HUES64 (cell line): ENCODE results near the gene SOX13.

Experiments used
- H3K27ac ChIP-seq: 2 replicates; pipeline ENCODE4 v1.7.0; 2013; ENCODE audit warnings: low read depth, low read length, inconsistent platforms
- H3K27me3 ChIP-seq: 2 replicates; pipeline ENCODE4 v1.6.1; 2013; ENCODE audit warnings: mild to moderate bottlenecking, low read length; ENCODE audit not compliant: insufficient read depth
- H3K36me3 ChIP-seq: 2 replicates; pipeline ENCODE4 v1.6.1; 2013; ENCODE audit warnings: mild to moderate bottlenecking, low read length; ENCODE audit not compliant: insufficient read depth
- H3K4me1 ChIP-seq: 2 replicates; pipeline ENCODE4 v1.6.1; 2013; ENCODE audit warnings: mild to moderate bottlenecking, low read length, moderate library complexity; ENCODE audit not compliant: insufficient read depth
- H3K4me3 ChIP-seq: 2 replicates; pipeline ENCODE4 v1.5.1; 2013; ENCODE audit warnings: mild to moderate bottlenecking, low read length, moderate library complexity
- H3K9ac ChIP-seq: 2 replicates; pipeline ENCODE4 v1.6.1; 2013; ENCODE audit warnings: mild to moderate bottlenecking, low read depth, low read length
- H3K9me3 ChIP-seq: 2 replicates; pipeline ENCODE4 v1.6.1; 2013; ENCODE audit warnings: low read depth, low read length; ENCODE audit not compliant: insufficient read depth
- WGBS: fragments of 150-250, 120-280 bp; methylation state at CpG from one replicate; pipeline ENCODE4 v1.1.7; 2013; ENCODE audit warnings: missing lambda C conversion rate; 5-methylcytosine and 5-hydroxymethylcytosine counted together

SOX13 gene

DNA sequence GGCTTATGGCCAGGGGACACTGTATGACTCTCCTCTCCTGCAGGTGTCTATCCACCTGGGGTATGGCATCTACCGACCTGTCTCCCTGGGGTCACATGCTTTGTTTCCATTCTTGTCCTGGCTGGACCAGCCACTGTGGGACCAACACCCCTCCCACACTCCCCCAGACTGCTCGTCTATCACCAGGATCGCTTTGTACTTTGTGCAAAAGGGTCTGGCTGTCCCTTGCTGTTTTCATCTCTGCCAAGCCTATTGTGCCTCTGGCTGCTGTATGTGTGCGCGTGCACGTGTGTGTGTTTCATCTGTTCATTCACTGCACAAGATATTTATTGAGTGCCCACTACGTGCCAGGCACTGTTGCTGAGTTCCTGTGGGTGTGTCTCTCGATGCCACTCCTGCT is 53.5 kb downstream of the SOX13 start:
- Histone ChIP-seq H3K4me3 (no peak overlapping the region), H3K9ac (no peak overlapping the region), H3K27ac (no peak overlapping the region), H3K27me3 (no peaks in the 10 kb centered on the region), H3K36me3 (peaks cover 66% of the 10 kb centered on the region), H3K4me1 (peaks cover 14% of the 10 kb centered on the region), H3K9me3 (no peaks in the 10 kb centered on the region)
- 93% methylated on average over 8 of the region's 8 CpGs for WGBS

GRCh38 chr1:204126956-204127355 is 54.0 kb downstream of the SOX13 start:
- no peak overlapping the region for H3K9ac ChIP-seq
- peaks cover 60% of the 10 kb centered on the region for H3K36me3 ChIP-seq
- H3K9me3 ChIP-seq = no peaks in the 10 kb centered on the region
- H3K4me1 ChIP-seq = peaks cover 14% of the 10 kb centered on the region
- no peaks in the 10 kb centered on the region for H3K27me3 ChIP-seq
- WGBS = 67% methylated on average over 7 of the region's 7 CpGs
- no peak overlapping the region for H3K27ac ChIP-seq
- H3K4me3 ChIP-seq = no peak overlapping the region

GRCh38 chr1:204127597-204128242 is 54.8 kb downstream of the SOX13 start:
- Histone ChIP-seq H3K9me3 (no peaks in the 10 kb centered on the region), H3K27me3 (no peaks in the 10 kb centered on the region), H3K4me1 (peaks cover 14% of the 10 kb centered on the region), H3K9ac (no peak overlapping the region), H3K36me3 (peaks cover 54% of the 10 kb centered on the region), H3K27ac (no peak overlapping the region), H3K4me3 (no peak overlapping the region)
- 85% methylated on average over 5 of the region's 5 CpGs for WGBS

GRCh38 chr1:204128464-204128963 is 55.6 kb downstream of the SOX13 start:
- Histone ChIP-seq H3K4me1 (peaks cover 9% of the 10 kb centered on the region), H3K4me3 (no peak overlapping the region), H3K9me3 (no peaks in the 10 kb centered on the region), H3K27me3 (no peaks in the 10 kb centered on the region), H3K9ac (no peak overlapping the region), H3K36me3 (peaks cover 47% of the 10 kb centered on the region), H3K27ac (0 out of 2 replicates have a peak overlapping the region, but pooled peaks have one; percentile 1)
- WGBS = 78% methylated on average over 4 of the region's 4 CpGs

DNA sequence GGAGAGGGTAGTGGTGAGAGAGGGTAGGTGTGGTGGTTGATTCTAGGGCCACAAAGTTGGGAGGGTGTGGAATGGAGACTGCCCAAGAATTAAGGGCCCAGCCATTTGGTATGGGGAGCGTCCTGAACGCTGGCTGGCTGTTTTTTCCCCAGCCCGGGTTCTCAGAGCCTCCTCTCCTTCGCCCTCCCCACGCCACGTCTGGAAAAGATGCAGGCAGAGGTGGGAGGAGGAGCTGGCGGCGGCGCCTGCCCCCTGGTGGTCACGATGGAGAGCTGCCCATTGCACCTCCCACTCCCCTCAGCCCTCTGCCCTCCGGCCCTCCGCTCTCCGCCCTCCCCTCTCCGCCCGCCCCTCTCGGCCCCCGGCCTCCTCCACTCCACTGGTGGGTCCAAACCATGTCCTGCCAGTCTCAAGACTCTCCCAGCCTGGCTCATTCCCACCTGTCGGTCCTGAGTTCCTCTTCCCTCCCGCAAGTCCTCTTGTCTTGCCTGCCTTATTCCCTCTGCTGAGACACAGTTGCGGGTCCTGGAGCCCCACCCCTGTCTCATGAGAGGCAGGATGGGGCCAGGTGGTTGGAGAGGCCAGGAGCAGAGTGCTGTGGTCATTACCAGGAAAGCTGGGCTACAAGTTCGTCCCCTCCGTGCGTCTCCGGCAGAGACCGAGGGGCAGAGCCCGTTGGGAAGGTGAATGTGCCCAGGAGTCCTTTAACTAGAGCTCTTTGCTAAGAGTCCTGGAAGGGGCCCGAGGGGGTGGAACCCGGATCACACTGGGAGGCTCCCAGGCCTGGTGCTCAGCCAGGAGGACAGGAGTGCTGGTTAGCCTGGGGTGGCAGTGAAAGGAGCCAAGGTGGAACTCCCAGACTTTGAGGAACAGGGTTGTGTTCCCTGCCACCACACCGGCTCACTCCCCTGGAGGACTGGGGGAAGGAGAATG is 56.3 kb downstream of the SOX13 start:
- H3K36me3 ChIP-seq = peaks cover 45% of the 10 kb centered on the region
- peak overlapping the region; percentile 51 for H3K27ac ChIP-seq
- no peaks in the 10 kb centered on the region for H3K9me3 ChIP-seq
- 38% methylated on average over 26 of the region's 29 CpGs for WGBS
- H3K4me1 ChIP-seq = peaks cover 9% of the 10 kb centered on the region
- H3K4me3 ChIP-seq = peak overlapping the region; percentile 39
- no peaks in the 10 kb centered on the region for H3K27me3 ChIP-seq
- H3K9ac ChIP-seq = peak overlapping the region; percentile 30; the same call in 1 of the 2 replicates

GRCh38 chr1:204130178-204130577 is 57.3 kb downstream of the SOX13 start:
- H3K27me3 ChIP-seq = no peaks in the 10 kb centered on the region
- H3K9me3 ChIP-seq = no peaks in the 10 kb centered on the region
- peaks cover 9% of the 10 kb centered on the region for H3K4me1 ChIP-seq
- no peak overlapping the region for H3K4me3 ChIP-seq
- no peak overlapping the region for H3K27ac ChIP-seq
- no peak overlapping the region for H3K9ac ChIP-seq
- peaks cover 39% of the 10 kb centered on the region for H3K36me3 ChIP-seq
- 88% methylated on average over 4 of the region's 4 CpGs for WGBS

- Histone ChIP-seq H3K9ac (no peak overlapping the region), H3K27me3 (no peaks in the 10 kb centered on the region), H3K4me3 (no peak overlapping the region), H3K9me3 (no peaks in the 10 kb centered on the region), H3K4me1 (peaks cover 9% of the 10 kb centered on the region), H3K36me3 (peaks cover 29% of the 10 kb centered on the region), H3K27ac (peak overlapping the region; percentile 28; the same call in 1 of the 2 replicates)
- 87% methylated on average over 11 of the region's 11 CpGs for WGBS
Measured at GRCh38 chr1:204130981-204131892, 58.3 kb downstream of the SOX13 start.

DNA sequence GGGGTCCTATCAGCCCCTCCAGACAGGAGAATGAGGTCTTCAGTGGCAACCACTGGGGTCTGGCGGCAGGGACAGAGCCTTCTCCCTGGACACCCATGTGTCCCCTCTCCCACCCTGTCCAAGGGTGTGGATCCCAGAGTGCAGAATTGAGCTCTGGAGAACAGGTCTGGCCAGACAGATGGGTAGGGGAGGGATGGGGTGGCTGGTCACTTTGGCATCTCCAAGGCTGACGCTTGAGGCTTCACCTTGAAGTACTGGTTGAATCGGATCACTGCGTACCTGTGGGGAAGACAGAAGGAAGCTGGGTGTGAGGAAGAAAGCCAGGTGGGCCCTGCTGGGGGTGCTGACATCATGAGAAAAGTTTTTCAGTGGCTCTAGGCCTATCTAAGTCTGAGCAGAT is 59.1 kb downstream of the SOX13 start:
- no peak overlapping the region for H3K27ac ChIP-seq

GRCh38 chr1:204132718-204133117 is 59.8 kb downstream of the SOX13 start:
- no peak overlapping the region for H3K4me3 ChIP-seq
- no peak overlapping the region for H3K27ac ChIP-seq
- no peaks in the 10 kb centered on the region for H3K9me3 ChIP-seq
- H3K9ac ChIP-seq = no peak overlapping the region
- peaks cover 18% of the 10 kb centered on the region for H3K36me3 ChIP-seq
- WGBS = 97% methylated on average over 3 of the region's 6 CpGs
- H3K4me1 ChIP-seq = peaks cover 9% of the 10 kb centered on the region
- H3K27me3 ChIP-seq = no peaks in the 10 kb centered on the region

More for the DNA sequence above, 59.1 kb downstream of the SOX13 start:
- no peaks in the 10 kb centered on the region for H3K9me3 ChIP-seq
- WGBS = 97% methylated on average over 4 of the region's 4 CpGs
- H3K27me3 ChIP-seq = no peaks in the 10 kb centered on the region
- peaks cover 21% of the 10 kb centered on the region for H3K36me3 ChIP-seq
- no peak overlapping the region for H3K4me3 ChIP-seq
- H3K9ac ChIP-seq = no peak overlapping the region
- H3K4me1 ChIP-seq = peaks cover 9% of the 10 kb centered on the region

DNA sequence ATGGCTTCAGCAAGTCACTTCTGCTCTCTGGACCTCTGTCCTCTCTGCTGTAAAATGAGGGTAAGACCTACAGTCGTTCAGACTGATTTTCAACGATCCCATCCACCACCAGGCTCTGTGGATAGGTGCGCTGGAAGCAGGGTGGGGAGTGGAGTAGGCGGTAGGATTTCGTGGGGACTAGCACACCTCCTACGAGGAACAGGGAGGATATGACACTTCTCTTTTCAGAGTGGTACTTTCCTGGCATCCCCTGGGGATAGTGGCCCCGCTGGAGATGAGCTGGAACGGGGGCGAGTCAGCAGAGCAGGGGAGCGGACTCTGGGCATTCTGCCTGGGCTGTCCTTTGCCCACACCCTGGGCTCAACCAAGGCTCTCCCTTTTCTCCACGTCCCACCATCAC is 61.2 kb downstream of the SOX13 start:
- Histone ChIP-seq H3K9ac (no peak overlapping the region), H3K4me3 (no peak overlapping the region), H3K9me3 (no peaks in the 10 kb centered on the region), H3K36me3 (peaks cover 9% of the 10 kb centered on the region), H3K4me1 (peaks cover 6% of the 10 kb centered on the region), H3K27me3 (no peaks in the 10 kb centered on the region), H3K27ac (no peak overlapping the region)
- WGBS = 88% methylated on average over 11 of the region's 11 CpGs
